HK-2 (cell line): ENCODE measurements around the gene LRRFIP1.

ENCODE experiments used
- DNase-seq: peaks from one replicate; pipeline ENCODE4 v3.0.0-alpha.2; 2018; ENCODE audit not compliant: unreplicated experiment

LRRFIP1 gene

GRCh38 chr2:237616734-237617586, 10.4 kb upstream of the LRRFIP1 start:
- no peak for DNase-seq

GRCh38 chr2:237617587-237617982, 9.8 kb upstream of the LRRFIP1 start:
- DNase-seq = no peak

- no peak for DNase-seq
Measured at GRCh38 chr2:237618449-237618848, 8.9 kb upstream of the LRRFIP1 start.

GRCh38 chr2:237623428-237624403, 3.7 kb upstream of the LRRFIP1 start:
- DNase-seq = no peak

- no peak for DNase-seq
Measured at GRCh38 chr2:237624565-237624964, 2.8 kb upstream of the LRRFIP1 start.

GRCh38 chr2:237625216-237625705, 2.1 kb upstream of the LRRFIP1 start:
- no peak for DNase-seq

GRCh38 chr2:237625777-237626176, 1.6 kb upstream of the LRRFIP1 start:
- DNase-seq = no peak

- no peak for DNase-seq
Measured at GRCh38 chr2:237626813-237627440, 460 bp upstream of the LRRFIP1 start.

- no peak for DNase-seq
Measured at GRCh38 chr2:237628247-237629187, 1.1 kb downstream of the LRRFIP1 start.

- DNase-seq = no peak
Measured at GRCh38 chr2:237629188-237629534, 1.8 kb downstream of the LRRFIP1 start.

- no peak for DNase-seq
Measured at GRCh38 chr2:237629739-237630138, 2.4 kb downstream of the LRRFIP1 start.

GRCh38 chr2:237630216-237631000, 3.0 kb downstream of the LRRFIP1 start:
- DNase-seq = no peak

- peak; percentile 75 for DNase-seq
Measured at GRCh38 chr2:237631007-237631785, 3.8 kb downstream of the LRRFIP1 start.

- DNase-seq = no peak
Measured at GRCh38 chr2:237631801-237632585, 4.6 kb downstream of the LRRFIP1 start.

GRCh38 chr2:237633061-237633561, 5.7 kb downstream of the LRRFIP1 start:
- no peak for DNase-seq

- DNase-seq = no peak
Measured at GRCh38 chr2:237636578-237636977, 9.2 kb downstream of the LRRFIP1 start.

GRCh38 chr2:237637429-237638135, 10.2 kb downstream of the LRRFIP1 start:
- no peak for DNase-seq

- DNase-seq = no peak
Measured at GRCh38 chr2:237638176-237638575, 10.8 kb downstream of the LRRFIP1 start.
